HG03460 (cell line): ENCODE data around the gene UBE2E1.
"Not testable (repeated sequence)": the region's sequence is repeated elsewhere in the genome, so short reads cannot be mapped to it uniquely, and the experiment has no call there.

ENCODE experiments used
- ATAC-seq: cut with Tn5 transposase; IDR thresholded peaks from one replicate; pipeline ENCODE4 v1.9.1; 2021; ENCODE audit not compliant: unreplicated experiment

The UBE2E1 gene

GRCh38 chr3:23913873-23914743, 108.4 kb downstream of the UBE2E1 start:
- ATAC-seq, result no peak

GRCh38 chr3:23915537-23916108, 109.9 kb downstream of the UBE2E1 start:
- no peak for ATAC-seq

- peak; percentile 35 for ATAC-seq
These were observed 110.6 kb downstream of the UBE2E1 start for GRCh38 chr3:23916152-23916885.

GRCh38 chr3:23916886-23917678, 111.3 kb downstream of the UBE2E1 start, which contains the start of the genes NKIRAS1 and RPL15:
Gene NKIRAS1 (minus strand): TSS chr3:23916990. CDS start chr3:23910904, 6,086 bp downstream.
Gene RPL15 (plus strand): TSS chr3:23917132. CDS start chr3:23917860, 728 bp downstream.
- peak; percentile 92 for ATAC-seq

GRCh38 chr3:23917679-23918303, 112.0 kb downstream of the UBE2E1 start:
- not testable (repeated sequence) for ATAC-seq

GRCh38 chr3:23918331-23918730, 112.6 kb downstream of the UBE2E1 start:
- not testable (repeated sequence) for ATAC-seq

GRCh38 chr3:23919628-23920027, 113.9 kb downstream of the UBE2E1 start:
- no peak for ATAC-seq

GRCh38 chr3:23920151-23920655, 114.4 kb downstream of the UBE2E1 start:
- ATAC-seq, result no peak

GRCh38 chr3:23921052-23921511, 115.3 kb downstream of the UBE2E1 start:
- no peak for ATAC-seq

- no peak for ATAC-seq
These were observed 118.0 kb downstream of the UBE2E1 start for GRCh38 chr3:23923786-23924185.

GRCh38 chr3:23926246-23926645, 120.5 kb downstream of the UBE2E1 start:
- no peak for ATAC-seq

GRCh38 chr3:23926736-23927135, 121.0 kb downstream of the UBE2E1 start:
- no peak for ATAC-seq

GRCh38 chr3:23928524-23928923, 122.8 kb downstream of the UBE2E1 start:
- no peak for ATAC-seq

- no peak for ATAC-seq
These were observed 125.8 kb downstream of the UBE2E1 start for GRCh38 chr3:23931597-23931996.

- ATAC-seq, result no peak
These were observed 126.8 kb downstream of the UBE2E1 start for GRCh38 chr3:23932571-23932970.

- ATAC-seq, result no peak
These were observed 128.5 kb downstream of the UBE2E1 start for GRCh38 chr3:23934253-23934652.

- ATAC-seq, result no peak
These were observed 131.5 kb downstream of the UBE2E1 start for GRCh38 chr3:23937296-23937695.

- ATAC-seq, result no peak
These were observed 132.9 kb downstream of the UBE2E1 start for GRCh38 chr3:23938688-23939087.

GRCh38 chr3:23940775-23941174, 135.0 kb downstream of the UBE2E1 start:
- no peak for ATAC-seq
